Stimulated activated naive CD4-positive, alpha-beta T cell treated with Interleukin-2 at 50 U/mL for 16 hours (primary cell): Measurements from ENCODE around the gene TRIM51G.
"Not testable (repeated sequence)": the region's sequence is repeated elsewhere in the genome, so short reads cannot be mapped to it uniquely, and the experiment has no call there.

Source experiments
- DNase-seq: peaks from one replicate; lab custom pipeline; 2025; lab: John Stamatoyannopoulos, UW

The TRIM51G gene

GRCh38 chr11:48983785-48984184 lies at the start of gene TRIM51G:
TSS of gene TRIM51G (minus strand) at chr11:48983885. CDS start at chr11:48981695, 2,190 bp downstream.
- not testable (repeated sequence) for DNase-seq

DNA sequence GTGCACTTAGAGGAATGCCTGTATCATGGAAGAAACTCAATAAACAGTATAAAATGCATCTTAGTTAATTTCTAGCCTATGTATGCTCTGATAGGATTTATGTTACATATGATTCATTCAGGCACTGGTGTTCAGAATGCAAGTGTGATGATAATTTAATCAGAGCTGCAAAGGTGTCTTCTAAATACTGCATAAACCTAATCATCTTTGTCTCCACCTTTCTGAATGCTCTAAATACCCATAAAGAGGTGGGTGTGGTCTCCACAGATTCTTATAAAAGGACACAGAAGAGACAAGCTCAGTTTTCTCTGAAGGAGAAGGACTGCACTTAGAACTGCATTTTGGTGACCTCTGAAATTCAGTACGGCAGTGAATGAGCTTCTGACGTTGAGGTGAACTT lies 44.8 kb upstream of the TRIM51G start, which contains the start of gene TRIM49B:
TRIM49B (plus strand) TSS at position 301 of the 400 bp plus-strand sequence. CDS start 2,777 bp downstream, outside the sequence.
- not testable (repeated sequence) for DNase-seq

DNA sequence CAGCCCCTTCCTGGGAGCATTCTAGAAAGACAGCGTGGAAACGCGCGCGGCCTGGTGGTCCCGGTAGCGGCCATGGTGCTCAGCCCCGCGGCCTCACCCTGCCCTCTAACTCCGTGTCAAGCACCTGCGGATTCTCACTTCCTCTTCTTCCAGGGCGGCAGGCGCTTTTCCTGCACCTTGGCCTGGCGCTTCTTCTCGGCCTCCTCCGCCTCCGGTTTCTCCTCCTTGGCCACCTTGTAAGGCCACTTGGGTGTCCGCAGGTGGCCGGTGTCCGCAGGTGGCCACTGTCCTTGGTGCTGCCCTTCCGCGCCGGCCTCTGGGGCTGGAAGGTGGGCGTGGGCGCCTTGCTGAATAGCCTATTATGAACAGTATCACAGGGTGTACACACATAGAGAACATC lies 15.1 kb downstream of the TRIM51G start:
- DNase-seq: not testable (repeated sequence)

- DNase-seq: not testable (repeated sequence)
These were observed 28.2 kb downstream of the TRIM51G start for GRCh38 chr11:48955315-48956049.

DNA sequence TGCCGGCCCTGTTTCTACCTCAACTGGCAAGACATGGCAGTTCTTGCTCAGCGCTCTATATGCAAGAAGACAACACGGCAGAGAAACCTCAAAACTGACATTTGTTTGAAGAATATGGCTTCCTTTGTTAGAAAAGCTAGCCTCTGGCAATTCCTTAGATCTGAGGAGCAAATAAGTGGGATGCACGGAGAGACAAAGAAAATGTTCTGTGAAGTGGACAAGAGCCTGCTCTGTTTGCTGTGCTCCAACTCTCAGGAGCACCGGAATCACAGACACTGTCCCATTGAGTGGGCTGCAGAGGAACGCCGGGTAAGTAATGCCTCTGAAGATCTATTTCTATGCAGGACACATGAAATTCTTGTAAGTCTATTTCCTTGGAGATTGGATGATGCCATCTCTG lies 37.9 kb downstream of the TRIM51G start:
- not testable (repeated sequence) for DNase-seq
